H1 (cell line): Measurements from ENCODE around the gene PLXNA4. TPM values are rescaled to one million over a fixed set of nuclear protein-coding genes. Genes with fewer than 3 reads are reported as not detected.

Source experiments
- CTCF ChIA-PET: fragments of 300-600 bp; sonication (Branson Sonifier 250); formaldehyde crosslinking; loops from one replicate; lab custom pipeline; 2021; ENCODE audit not compliant: partially characterized antibody; lab: Charles Lee
- POLR2A ChIA-PET: fragments of 300-600 bp; sonication (Branson Sonifier 250); formaldehyde crosslinking; loops from one replicate; lab custom pipeline; 2021; ENCODE audit warnings: inconsistent platforms; ENCODE audit not compliant: partially characterized antibody; lab: Charles Lee
- DNase-seq, 2 experiments: peaks; one replicate each; pipeline versions ENCODE4 v3.0.0 to v3.0.0-alpha.2; 2010 to 2022; ENCODE audit warnings: low spot score in 2 of 2, low read depth in 1 of 2, mixed read lengths in 1 of 2
- FAIRE-seq: peaks from 2 replicates; lab custom pipeline; 2011; peaks lifted over from hg19 to GRCh38; lab: Jason Lieb, UNC
- H2AFZ ChIP-seq: 2 replicates; pipeline ENCODE4 v1.8.1; 2012; ENCODE audit warnings: low read length, inconsistent platforms
- H2AK5ac ChIP-seq: 2 replicates; pipeline ENCODE4 v1.6.1; 2013; ENCODE audit warnings: low read depth, low read length
- H2BK120ac ChIP-seq: replicated peaks from 2 replicates; pipeline ENCODE3; 2013; ENCODE audit warnings: low read depth, low read length, inconsistent platforms
- H2BK12ac ChIP-seq: 2 replicates; pipeline ENCODE4 v1.6.1; 2013; ENCODE audit warnings: low read depth, low read length
- H2BK15ac ChIP-seq: 2 replicates; pipeline ENCODE4 v1.6.1; 2013; ENCODE audit warnings: low read length
- H2BK20ac ChIP-seq: 2 replicates; pipeline ENCODE4 v1.6.1; 2013; ENCODE audit warnings: low read length
- H2BK5ac ChIP-seq: 2 replicates; pipeline ENCODE4 v1.6.1; 2013; ENCODE audit warnings: low read depth, low read length
- H3K14ac ChIP-seq: 2 replicates; pipeline ENCODE4 v1.6.1; 2013; ENCODE audit warnings: inconsistent platforms; ENCODE audit not compliant: insufficient read length
- H3K18ac ChIP-seq: 2 replicates; pipeline ENCODE4 v1.6.1; 2013; ENCODE audit warnings: low read length; ENCODE audit errors: extremely low read depth
- H3K23ac ChIP-seq: 2 replicates; pipeline ENCODE4 v1.6.1; 2013; ENCODE audit warnings: inconsistent platforms; ENCODE audit not compliant: insufficient read length
- H3K23me2 ChIP-seq: 2 replicates; pipeline ENCODE4 v1.6.1; 2013; ENCODE audit warnings: low read depth, low read length
- H3K27ac ChIP-seq: 2 replicates; pipeline ENCODE4 v1.6.1; 2011; ENCODE audit warnings: low read depth, low read length, inconsistent platforms
- H3K27me3 ChIP-seq, 4 experiments: replicated peaks in 1 of 4; 1 replicate in 1 of 4; 2 replicates in 3 of 4; pipeline versions ENCODE4 v1.6.1 to v1.8.1; 2011 to 2013; ENCODE audit warnings: low read length in 3 of 4, mild to moderate bottlenecking in 3 of 4, inconsistent platforms in 2 of 4, mixed read lengths in 2 of 4, moderate library complexity in 1 of 4; ENCODE audit not compliant: control insufficient read depth in 3 of 4, insufficient read depth in 3 of 4; ENCODE audit errors: extremely low read depth in 1 of 4
- H3K36me3 ChIP-seq, 4 experiments: 2 replicates each; pipeline versions ENCODE4 v1.6.1 to v1.8.1; 2011 to 2013; ENCODE audit warnings: mild to moderate bottlenecking in 4 of 4, low read length in 3 of 4, moderate library complexity in 2 of 4, control low read depth in 1 of 4, inconsistent platforms in 1 of 4; ENCODE audit not compliant: insufficient read depth in 4 of 4, control insufficient read depth in 2 of 4
- H3K4ac ChIP-seq: replicated peaks from 2 replicates; pipeline ENCODE3; 2013; ENCODE audit warnings: low read length, low read depth, mixed read lengths, inconsistent platforms; ENCODE audit not compliant: insufficient read length
- H3K4me1 ChIP-seq, 4 experiments: replicated peaks in 1 of 4; 1 replicate in 1 of 4; 2 replicates in 3 of 4; pipeline versions ENCODE4 v1.6.1 to v1.8.1; 2011 to 2013; ENCODE audit warnings: low read length in 3 of 4, inconsistent platforms in 2 of 4, mixed read lengths in 1 of 4; ENCODE audit not compliant: insufficient read depth in 4 of 4, control insufficient read depth in 3 of 4
- H3K4me2 ChIP-seq, 2 experiments: 2 replicates each; pipeline versions ENCODE4 v1.6.1 to v1.8.1; 2011 to 2013; ENCODE audit warnings: low read depth in 2 of 2, low read length in 2 of 2, control low read depth in 1 of 2, inconsistent platforms in 1 of 2, mild to moderate bottlenecking in 1 of 2; ENCODE audit not compliant: insufficient read depth in 1 of 2
- H3K4me3 ChIP-seq, 4 experiments: fragments of 200-600, 300-600 bp in 1 of 4; sonication (generic), shearing (Covaris generic), sonication (Bioruptor Twin) in 1 of 4; 2 replicates each; pipeline versions ENCODE4 v1.5.1 to v1.8.1; 2011 to 2016; ENCODE audit warnings: low read length in 4 of 4, low read depth in 3 of 4, control low read depth in 2 of 4, inconsistent platforms in 2 of 4, mild to moderate bottlenecking in 2 of 4, mixed read lengths in 1 of 4, moderate library complexity in 1 of 4; ENCODE audit not compliant: insufficient read depth in 2 of 4; ENCODE audit errors: extremely low read depth in 1 of 4
- H3K56ac ChIP-seq: replicated peaks from 2 replicates; pipeline ENCODE3; 2013; ENCODE audit warnings: low read depth, mild to moderate bottlenecking, mixed read lengths, low read length, inconsistent platforms; ENCODE audit not compliant: insufficient read length
- H3K79me1 ChIP-seq: 2 replicates; pipeline ENCODE4 v1.6.1; 2013; ENCODE audit warnings: low read depth, low read length, control low read depth
- H3K79me2 ChIP-seq, 2 experiments: 2 replicates each; pipeline versions ENCODE4 v1.6.1 to v1.8.1; 2012 to 2013; ENCODE audit warnings: low read length in 2 of 2, mild to moderate bottlenecking in 2 of 2, inconsistent platforms in 1 of 2; ENCODE audit not compliant: insufficient read depth in 2 of 2, control insufficient read depth in 1 of 2
- H3K9ac ChIP-seq, 4 experiments: replicated peaks in 1 of 4; 1 replicate in 1 of 4; 2 replicates in 3 of 4; pipeline versions ENCODE4 v1.6.1 to v1.8.1; 2011 to 2013; ENCODE audit warnings: low read depth in 3 of 4, low read length in 3 of 4, control low read depth in 2 of 4, mild to moderate bottlenecking in 2 of 4, moderate library complexity in 2 of 4, inconsistent platforms in 1 of 4; ENCODE audit errors: extremely low read depth in 1 of 4
- H3K9me3 ChIP-seq, 2 experiments: 2 replicates each; pipeline versions ENCODE4 v1.6.1 to v1.8.1; 2012 to 2013; ENCODE audit warnings: mild to moderate bottlenecking in 2 of 2, moderate library complexity in 2 of 2, control low read depth in 1 of 2, inconsistent platforms in 1 of 2, low read depth in 1 of 2, low read length in 1 of 2, mixed read lengths in 1 of 2; ENCODE audit not compliant: insufficient read depth in 2 of 2
- H4K20me1 ChIP-seq, 2 experiments: replicated peaks in 1 of 2; 2 replicates each; pipeline versions ENCODE3 to v1.8.1; 2011 to 2013; ENCODE audit warnings: inconsistent platforms in 2 of 2, low read length in 2 of 2, mild to moderate bottlenecking in 1 of 2; ENCODE audit not compliant: insufficient read depth in 2 of 2, control insufficient read depth in 1 of 2
- H4K5ac ChIP-seq: 2 replicates; pipeline ENCODE4 v1.6.1; 2013; ENCODE audit warnings: low read length, low read depth, mixed read lengths, inconsistent platforms; ENCODE audit not compliant: insufficient read length
- H4K8ac ChIP-seq: 2 replicates; pipeline ENCODE4 v1.8.0; 2013; ENCODE audit warnings: mild to moderate bottlenecking, moderate library complexity, low read length, inconsistent platforms; ENCODE audit not compliant: insufficient read depth; ENCODE audit errors: extremely low read depth
- H4K91ac ChIP-seq: replicated peaks from 2 replicates; pipeline ENCODE3; 2013; ENCODE audit warnings: low read length, mixed read lengths, inconsistent platforms; ENCODE audit not compliant: insufficient read length
- BRCA1 ChIP-seq: IDR thresholded peaks from 2 replicates; pipeline ENCODE4 v1.6.1; 2012; ENCODE audit warnings: low read depth, low read length, improper control_type of control experiment
- CBX8 ChIP-seq: fragments of 300-800, 300-1000 bp; sonication (generic); IDR thresholded peaks from 2 replicates; pipeline ENCODE4 v1.7.1; 2016; ENCODE audit warnings: low read depth, low read length, borderline replicate concordance
- CTCF ChIP-seq, 3 experiments: IDR thresholded peaks; 1 replicate in 2 of 3; 2 replicates in 1 of 3; pipeline versions ENCODE4 v1.5.1 to v1.6.1; 2011; ENCODE audit warnings: low read length in 3 of 3, mild to moderate bottlenecking in 3 of 3, inconsistent platforms in 2 of 3, low read depth in 1 of 3, moderate library complexity in 1 of 3; ENCODE audit not compliant: insufficient read depth in 1 of 3; ENCODE audit errors: control extremely low read depth in 1 of 3
- MAFK ChIP-seq: IDR thresholded peaks from 2 replicates; pipeline ENCODE4 v1.6.1; 2012; ENCODE audit warnings: low read depth, mild to moderate bottlenecking, improper control_type of control experiment, low read length
- MAX ChIP-seq: IDR thresholded peaks from 2 replicates; pipeline ENCODE4 v1.6.1; 2012; ENCODE audit warnings: inconsistent platforms
- POU5F1 ChIP-seq: IDR thresholded peaks from 2 replicates; pipeline ENCODE4 v1.6.1; 2011; ENCODE audit warnings: low read depth, mild to moderate bottlenecking, low read length, moderate library complexity
- RNF2 ChIP-seq: fragments of 200-900, 300-1000 bp; sonication (generic); IDR thresholded peaks from 2 replicates; pipeline ENCODE4 v1.7.1; 2016; ENCODE audit warnings: borderline replicate concordance, low read depth, mild to moderate bottlenecking, antibody characterized with exemption, low read length; ENCODE audit not compliant: poor library complexity, severe bottlenecking; ENCODE audit errors: missing control alignments
- SP2 ChIP-seq: IDR thresholded peaks from 2 replicates; pipeline ENCODE4 v1.6.1; 2012; ENCODE audit warnings: mild to moderate bottlenecking, low read length, inconsistent platforms
- WGBS, 2 experiments: shearing (Covaris generic) in 1 of 2; methylation state at CpG; one replicate each; pipeline versions ENCODE4 v1.1.6 to v1.1.7; 2013 to 2015; ENCODE audit warnings: low lambda C conversion rate in 2 of 2, mixed read lengths in 2 of 2, inconsistent platforms in 1 of 2, low coverage in 1 of 2, missing lambda C conversion rate in 1 of 2; ENCODE audit not compliant: insufficient replicate concordance in 2 of 2, insufficient coverage in 1 of 2, insufficient read length in 1 of 2; ENCODE audit errors: extremely low coverage in 1 of 2, missing lambda C conversion rate in 1 of 2; 5-methylcytosine and 5-hydroxymethylcytosine counted together
- polyA plus RNA-seq, 7 experiments: library from polyadenylated mRNA; depleted of rRNA in 3 of 7; stranded (reverse) in 5 of 7; unstranded in 2 of 7; fragments of >200 nt in 5 of 7; fragments of 200-250 nt in 2 of 7; gene quantifications; 1 replicate in 5 of 7; 2 replicates in 1 of 7; 4 replicates in 1 of 7; pipeline versions ENCODE4 v1.2.1 to v1.2.3, GENCODE V29; 2011 to 2013; ENCODE audit warnings: missing spikeins in 2 of 7, mixed read lengths in 2 of 7
- total RNA-seq: library from RNA; stranded (reverse); fragmentation: NEBNext Ultra II Directional; extraction: Animal tissue kit (Norgen Biotek cat#: 25700); gene quantifications from 2 replicates; pipeline ENCODE4 v1.2.1, GENCODE V29; 2021

The PLXNA4 gene
- total and polyA plus RNA-seq, 2 of the 8 experiments (the other 6 are each of a cell fraction or from before 2014, with no cell fraction given): 0.76 to 0.79 TPM

- Histone ChIP-seq H4K91ac (no peak overlapping the region), H2BK12ac (no peak overlapping the region), H3K27me3 (no peaks in the 10 kb centered on the region), H3K79me2 (no peaks in the 10 kb centered on the region), H3K14ac (no peak overlapping the region), H4K5ac (no peak overlapping the region), H3K56ac (no peak overlapping the region), H3K9ac (no peak overlapping the region), H3K4me2 (no peak overlapping the region), H2BK5ac (no peak overlapping the region), H2AK5ac (no peak overlapping the region), H3K23ac (no peak overlapping the region), H3K79me1 (no peaks in the 10 kb centered on the region), H3K4ac (no peak overlapping the region), H3K23me2 (0 out of 2 replicates have a peak, but pooled peaks cover 3% of the 10 kb centered on the region), H4K20me1 (no peaks in the 10 kb centered on the region), H3K36me3 (no peaks in the 10 kb centered on the region), H3K4me1 (peaks cover 0 to 4% (median 0%) of the 10 kb centered on the region in 4 experiments; a peak in 2 of 7 replicates), H3K27ac (no peak overlapping the region), H2AFZ (no peak overlapping the region), H3K4me3 (no peak overlapping the region), H2BK15ac (no peak overlapping the region), H4K8ac (no peak overlapping the region), H2BK20ac (no peak overlapping the region), H3K18ac (no peak overlapping the region), H2BK120ac (no peak overlapping the region), H3K9me3 (no peaks in the 10 kb centered on the region)
- WGBS, 2 experiments: 98% methylated on average over 5 of the region's 5 CpGs; no CpG with 5 or more reads in 1 of the 2 experiments
- CTCF ChIA-PET: interaction anchor here (0.6 to 2.0 kb wide), 6 partner anchors 9 to 178 kb away, joined by 3 to 11 read pairs (median 4); no protein-coding TSS in a partner anchor
- no peak for FAIRE-seq
- DNase-seq: no peak
- POLR2A ChIA-PET: no interaction called here
- TF ChIP-seq SP2 (no peak), MAFK (no peak), POU5F1 (no peak), BRCA1 (no peak), RNF2 (no peak), MAX (no peak), CTCF (IDR thresholded peaks at IDR 0.05; ENCODE audit: control extremely low read depth in 1 of 3, insufficient read depth in 1 of 3, low read depth in 1 of 3, low read length in 3 of 3) (no peak), CBX8 (no peak)
Observed at GRCh38 chr7:132521423-132521822, 54.8 kb downstream of the PLXNA4 start.
